Transverse colon (tissue), 3 donors: Measurements from ENCODE around the gene SLC37A3.
"Not testable (repeated sequence)": the region's sequence is repeated elsewhere in the genome, so short reads cannot be mapped to it uniquely, and the experiment has no call there.

Experiments
- CTCF ChIP-seq, 5 experiments: fragments of 200-600 bp in 3 of 5; fragments of 450-650 bp in 2 of 5; sonication (generic) in 3 of 5; IDR thresholded peaks; 1 replicate in 2 of 5; 2 replicates in 3 of 5; pipeline ENCODE4 v1.5.1; 2016 to 2017; ENCODE audit warnings: antibody characterized with exemption in 5 of 5, inconsistent platforms in 3 of 5, mild to moderate bottlenecking in 2 of 5, moderate library complexity in 1 of 5
- EP300 ChIP-seq: sonication (generic); formaldehyde crosslinking; IDR thresholded peaks from one replicate; pipeline ENCODE4 v1.6.1; 2017; ENCODE audit warnings: antibody characterized with exemption, low read depth
- POLR2A ChIP-seq: fragments of 450-650 bp; IDR thresholded peaks from one replicate; pipeline ENCODE4 v1.6.1; 2016; ENCODE audit warnings: antibody characterized with exemption, mild to moderate bottlenecking, moderate library complexity

GRCh38 chr7:140415816-140416215 lies 17.5 kb upstream of the SLC37A3 start:
- TF ChIP-seq CTCF (IDR thresholded peaks at IDR 0.05); EP300; POLR2A: not testable (repeated sequence)
